GM19035 (cell line): ENCODE results near the gene ZFPM1.
"Not testable (repeated sequence)": the region's sequence is repeated elsewhere in the genome, so short reads cannot be mapped to it uniquely, and the experiment has no call there.

Experiments
- ATAC-seq: cut with Tn5 transposase; IDR thresholded peaks from one replicate; pipeline ENCODE4 v1.9.1; 2021; ENCODE audit not compliant: unreplicated experiment

ZFPM1 gene

GRCh38 chr16:88478889-88479792 lies 26.1 kb downstream of the ZFPM1 start:
- ATAC-seq = no peak

GRCh38 chr16:88479793-88480760 lies 27.0 kb downstream of the ZFPM1 start:
- no peak for ATAC-seq

- no peak for ATAC-seq
These were observed 27.7 kb downstream of the ZFPM1 start for GRCh38 chr16:88480829-88481228.

GRCh38 chr16:88481851-88482250 lies 28.8 kb downstream of the ZFPM1 start:
- ATAC-seq = no peak

- no peak for ATAC-seq
These were observed 29.7 kb downstream of the ZFPM1 start for GRCh38 chr16:88482630-88483391.

- ATAC-seq = no peak
These were observed 30.2 kb downstream of the ZFPM1 start for GRCh38 chr16:88483392-88483641.

GRCh38 chr16:88484505-88485365 lies 31.7 kb downstream of the ZFPM1 start:
- no peak for ATAC-seq

GRCh38 chr16:88485366-88485741 lies 32.3 kb downstream of the ZFPM1 start:
- ATAC-seq = not testable (repeated sequence)

GRCh38 chr16:88486398-88487123 lies 33.5 kb downstream of the ZFPM1 start:
- ATAC-seq = no peak

GRCh38 chr16:88487124-88487432 lies 34.0 kb downstream of the ZFPM1 start:
- no peak for ATAC-seq

- ATAC-seq = no peak
These were observed 35.1 kb downstream of the ZFPM1 start for GRCh38 chr16:88487920-88488851.

GRCh38 chr16:88489163-88489741 lies 36.2 kb downstream of the ZFPM1 start:
- no peak for ATAC-seq

- ATAC-seq = no peak
These were observed 38.0 kb downstream of the ZFPM1 start for GRCh38 chr16:88491001-88491559.

GRCh38 chr16:88491560-88492310 lies 38.7 kb downstream of the ZFPM1 start:
- ATAC-seq = no peak

- ATAC-seq = no peak
These were observed 40.8 kb downstream of the ZFPM1 start for GRCh38 chr16:88493879-88494278.

- no peak for ATAC-seq
These were observed 41.5 kb downstream of the ZFPM1 start for GRCh38 chr16:88494335-88495154.
